Neutrophil (primary cell): ENCODE results near the gene SELPLG.

Experiments used
- H3K27ac ChIP-seq: fragments of 200-600 bp; sonication (generic); 2 replicates; pipeline ENCODE4 v1.5.1; 2016; ENCODE audit warnings: mild to moderate bottlenecking, moderate library complexity
- H3K27me3 ChIP-seq: fragments of 200-600 bp; sonication (generic); 2 replicates; pipeline ENCODE4 v1.6.0; 2016; ENCODE audit warnings: mild to moderate bottlenecking
- H3K36me3 ChIP-seq: fragments of 200-600 bp; sonication (generic); 2 replicates; pipeline ENCODE4 v1.5.1; 2017
- H3K4me1 ChIP-seq, 2 experiments: fragments of 200-600 bp in 1 of 2; sonication (generic) in 1 of 2; 1 replicate in 1 of 2; 2 replicates in 1 of 2; pipeline versions ENCODE4 v1.5.1 to v1.6.1; 2013 to 2016; ENCODE audit warnings: low read depth in 1 of 2, low read length in 1 of 2, mild to moderate bottlenecking in 1 of 2, moderate library complexity in 1 of 2; ENCODE audit not compliant: control insufficient read depth in 1 of 2, insufficient read depth in 1 of 2
- H3K4me3 ChIP-seq, 2 experiments: fragments of 200-600 bp in 1 of 2; sonication (generic) in 1 of 2; 1 replicate in 1 of 2; 2 replicates in 1 of 2; pipeline ENCODE4 v1.5.1; 2013 to 2016; ENCODE audit warnings: low read depth in 1 of 2, low read length in 1 of 2, mild to moderate bottlenecking in 1 of 2, moderate library complexity in 1 of 2
- H3K9me3 ChIP-seq: fragments of 200-600 bp; sonication (generic); 2 replicates; pipeline ENCODE4 v1.5.1; 2016
- TF ChIP-seq, protein P1 (sequence below): fragments of 200-600 bp; sonication (generic); IDR thresholded peaks from 2 replicates; pipeline ENCODE4 v1.5.1; 2016; ENCODE audit warnings: antibody characterized with exemption

Gene SELPLG

GRCh38 chr12:108615918-108616317, 17.8 kb downstream of the SELPLG start:
- Histone ChIP-seq H3K9me3 (no peaks in the 10 kb centered on the region), H3K27ac (no peak overlapping the region), H3K27me3 (no peaks in the 10 kb centered on the region), H3K4me3 (no peak overlapping the region), H3K36me3 (peaks cover 19% of the 10 kb centered on the region), H3K4me1 (peaks cover 36 to 38% of the 10 kb centered on the region in 2 experiments)
- TF ChIP-seq, protein P1, sequence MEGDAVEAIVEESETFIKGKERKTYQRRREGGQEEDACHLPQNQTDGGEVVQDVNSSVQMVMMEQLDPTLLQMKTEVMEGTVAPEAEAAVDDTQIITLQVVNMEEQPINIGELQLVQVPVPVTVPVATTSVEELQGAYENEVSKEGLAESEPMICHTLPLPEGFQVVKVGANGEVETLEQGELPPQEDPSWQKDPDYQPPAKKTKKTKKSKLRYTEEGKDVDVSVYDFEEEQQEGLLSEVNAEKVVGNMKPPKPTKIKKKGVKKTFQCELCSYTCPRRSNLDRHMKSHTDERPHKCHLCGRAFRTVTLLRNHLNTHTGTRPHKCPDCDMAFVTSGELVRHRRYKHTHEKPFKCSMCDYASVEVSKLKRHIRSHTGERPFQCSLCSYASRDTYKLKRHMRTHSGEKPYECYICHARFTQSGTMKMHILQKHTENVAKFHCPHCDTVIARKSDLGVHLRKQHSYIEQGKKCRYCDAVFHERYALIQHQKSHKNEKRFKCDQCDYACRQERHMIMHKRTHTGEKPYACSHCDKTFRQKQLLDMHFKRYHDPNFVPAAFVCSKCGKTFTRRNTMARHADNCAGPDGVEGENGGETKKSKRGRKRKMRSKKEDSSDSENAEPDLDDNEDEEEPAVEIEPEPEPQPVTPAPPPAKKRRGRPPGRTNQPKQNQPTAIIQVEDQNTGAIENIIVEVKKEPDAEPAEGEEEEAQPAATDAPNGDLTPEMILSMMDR: no peak

DNA sequence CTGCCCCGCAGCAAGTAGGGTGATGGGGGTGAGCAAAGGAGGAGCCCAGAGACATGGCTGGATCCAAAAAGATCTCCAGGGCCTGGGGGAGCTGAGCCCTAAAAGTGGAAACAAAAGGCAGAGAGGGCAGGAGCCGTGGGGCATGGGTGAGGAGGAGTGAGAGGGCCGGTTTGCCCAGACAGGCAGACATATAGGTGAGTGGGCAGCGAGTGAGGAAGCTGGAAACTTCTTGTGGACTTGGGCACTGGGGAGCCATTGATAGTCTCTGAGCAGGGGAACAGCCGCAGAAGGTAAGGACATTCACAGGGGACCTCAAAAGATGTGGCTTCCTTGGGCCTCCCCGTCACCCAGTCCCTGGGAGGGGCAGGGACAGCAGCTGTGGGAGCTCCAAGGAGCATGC, 19.1 kb downstream of the SELPLG start:
- Histone ChIP-seq H3K27ac (no peak overlapping the region), H3K4me3 (no peak overlapping the region), H3K4me1 (peaks cover 23 to 25% of the 10 kb centered on the region in 2 experiments), H3K9me3 (no peaks in the 10 kb centered on the region), H3K27me3 (peaks cover 7% of the 10 kb centered on the region), H3K36me3 (peaks cover 6% of the 10 kb centered on the region)
- TF ChIP-seq, protein P1: no peak

DNA sequence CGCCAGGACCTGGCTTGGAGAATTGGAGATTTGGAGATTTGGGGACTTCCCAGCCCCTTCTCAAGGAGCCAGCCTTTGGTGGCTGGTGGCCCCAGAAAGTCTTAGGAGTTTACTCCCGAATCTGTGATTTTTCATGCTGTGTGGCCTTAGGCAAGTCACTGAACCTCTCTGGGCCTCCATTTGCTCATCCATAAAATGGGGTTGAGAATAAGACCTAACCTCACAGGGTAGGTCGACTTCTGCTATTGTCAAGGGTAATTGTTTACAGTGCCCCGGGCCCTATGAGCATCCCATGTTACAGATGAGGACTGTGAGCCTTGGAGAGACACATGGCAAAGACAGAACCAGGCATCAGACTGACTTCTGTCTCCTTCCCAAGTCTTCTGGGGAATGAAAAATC, 19.7 kb downstream of the SELPLG start:
- H3K27me3 ChIP-seq: peaks cover 13% of the 10 kb centered on the region
- TF ChIP-seq, protein P1: no peak

GRCh38 chr12:108613548-108613947, 20.1 kb downstream of the SELPLG start:
- Histone ChIP-seq H3K4me1 (peaks cover 19% of the 10 kb centered on the region in 2 experiments), H3K4me3 (no peak overlapping the region), H3K9me3 (no peaks in the 10 kb centered on the region), H3K27ac (no peak overlapping the region), H3K27me3 (peaks cover 18% of the 10 kb centered on the region), H3K36me3 (no peaks in the 10 kb centered on the region)
- TF ChIP-seq, protein P1: no peak

More for the DNA sequence above, 19.7 kb downstream of the SELPLG start:
- Histone ChIP-seq H3K36me3 (peaks cover under 1% of the 10 kb centered on the region), H3K9me3 (no peaks in the 10 kb centered on the region), H3K4me1 (peaks cover 20 to 21% of the 10 kb centered on the region in 2 experiments), H3K4me3 (no peak overlapping the region), H3K27ac (no peak overlapping the region)

GRCh38 chr12:108612788-108613282, 20.9 kb downstream of the SELPLG start:
- TF ChIP-seq, protein P1: no peak
- Histone ChIP-seq H3K4me1 (peaks cover 12% of the 10 kb centered on the region in 2 experiments), H3K9me3 (no peaks in the 10 kb centered on the region), H3K27ac (no peak overlapping the region), H3K4me3 (no peak overlapping the region), H3K27me3 (peaks cover 18% of the 10 kb centered on the region), H3K36me3 (no peaks in the 10 kb centered on the region)
